Adrenal gland (tissue), 5 donors: ENCODE data around the gene COG6.

ENCODE experiments used
- CTCF ChIP-seq, 6 experiments: fragments of 450-650 bp in 4 of 6; fragments of 200-600 bp in 2 of 6; sonication (generic) in 1 of 6; IDR thresholded peaks; 1 replicate in 5 of 6; 2 replicates in 1 of 6; pipeline versions ENCODE4 v1.5.1 to v1.8.0; 2016 to 2021; ENCODE audit warnings: antibody characterized with exemption in 6 of 6, mild to moderate bottlenecking in 2 of 6, moderate library complexity in 1 of 6
- POLR2A ChIP-seq, 2 donors: fragments of 450-650 bp; IDR thresholded peaks; one replicate each; pipeline ENCODE4 v1.6.1; 2017; ENCODE audit warnings: antibody characterized with exemption in 2 of 2, mild to moderate bottlenecking in 2 of 2, moderate library complexity in 1 of 2
- donor health status: DM: no; HTN: no; CAD: no.

- TF ChIP-seq POLR2A (IDR thresholded peaks at IDR 0.05): no peak
- peak in 3 of 6 experiments; percentile 3 to 21 (median 11) for TF ChIP-seq CTCF (IDR thresholded peaks at IDR 0.05)
Observed at GRCh38 chr13:39783051-39783450, 127.6 kb downstream of the COG6 start.
